NCI-H2171 (cell line): Measurements from ENCODE around the gene OR52W1.
"Not testable (repeated sequence)": the region's sequence is repeated elsewhere in the genome, so short reads cannot be mapped to it uniquely, and the experiment has no call there.

Source experiments
- DNase-seq: peaks from one replicate; lab custom pipeline; 2025; lab: John Stamatoyannopoulos, UW

The OR52W1 gene

DNA sequence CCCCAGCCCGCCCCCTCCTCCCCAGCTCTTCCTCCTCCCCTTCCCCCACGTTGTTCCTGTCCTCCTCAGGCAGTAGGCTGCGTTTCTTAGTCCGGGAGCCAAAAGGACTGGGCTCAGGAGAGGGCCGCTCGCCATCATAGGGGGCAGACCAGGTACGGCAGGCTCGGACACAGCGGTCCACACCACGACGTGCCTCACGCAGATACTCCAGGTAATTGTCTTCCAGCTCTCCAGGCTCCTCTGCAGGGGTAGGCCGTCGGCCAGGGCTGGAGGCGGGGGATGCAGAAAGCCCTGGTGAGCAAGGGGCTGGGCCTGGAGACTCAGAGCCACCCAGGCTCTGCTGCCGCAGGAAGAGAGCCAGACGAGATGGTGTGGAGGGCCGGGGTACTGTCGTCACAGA is 18.7 kb downstream of the OR52W1 start:
- no peak for DNase-seq

GRCh38 chr11:6219359-6219758 is 20.3 kb downstream of the OR52W1 start:
- DNase-seq, result no peak

DNA sequence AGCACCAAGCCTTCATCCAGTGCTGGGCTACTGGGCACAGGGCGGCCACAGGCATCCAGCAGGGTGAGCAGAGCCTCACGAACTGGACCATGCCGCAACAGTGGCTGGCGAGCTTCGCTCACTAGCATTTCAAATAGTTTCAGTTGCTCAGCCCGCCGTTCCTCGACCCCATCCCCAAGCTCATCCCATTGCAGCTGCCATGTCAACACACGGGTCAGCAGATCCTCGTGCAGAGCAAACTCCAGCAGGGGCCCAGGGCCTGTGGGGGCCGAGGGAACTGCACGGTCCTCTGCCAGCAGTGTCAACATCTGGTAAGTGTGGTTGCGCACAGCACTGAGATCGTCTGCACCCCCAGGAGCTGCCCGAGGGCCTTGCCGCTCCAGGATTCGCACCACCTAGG is 24.8 kb downstream of the OR52W1 start:
- no peak for DNase-seq

GRCh38 chr11:6224421-6224820 is 25.4 kb downstream of the OR52W1 start:
- DNase-seq, result no peak

- DNase-seq, result no peak
Measured at GRCh38 chr11:6225024-6225423, 26.0 kb downstream of the OR52W1 start.

- no peak for DNase-seq
Measured at GRCh38 chr11:6225896-6226295, 26.9 kb downstream of the OR52W1 start.

- no peak for DNase-seq
Measured at GRCh38 chr11:6228520-6228919, 29.5 kb downstream of the OR52W1 start.

DNA sequence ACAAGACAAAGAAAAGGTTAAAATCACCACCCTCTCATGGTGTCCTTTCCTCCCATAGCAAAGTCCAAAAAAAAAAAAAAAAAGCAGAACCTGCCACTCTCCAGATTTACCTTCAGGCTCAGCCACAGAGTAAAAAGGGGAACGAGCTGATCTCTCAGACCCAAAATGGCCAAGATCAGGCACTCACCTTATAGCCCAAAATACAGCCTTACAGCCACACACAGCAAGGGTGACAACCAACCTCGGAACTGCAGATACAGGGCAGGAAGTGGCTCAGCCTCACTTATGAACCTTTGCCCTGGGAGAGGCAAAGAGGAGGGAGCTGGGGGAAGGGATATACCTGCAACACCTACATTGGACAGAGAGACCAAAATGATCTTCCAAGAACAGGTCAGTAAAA is 30.9 kb downstream of the OR52W1 start:
- DNase-seq, result no peak

DNA sequence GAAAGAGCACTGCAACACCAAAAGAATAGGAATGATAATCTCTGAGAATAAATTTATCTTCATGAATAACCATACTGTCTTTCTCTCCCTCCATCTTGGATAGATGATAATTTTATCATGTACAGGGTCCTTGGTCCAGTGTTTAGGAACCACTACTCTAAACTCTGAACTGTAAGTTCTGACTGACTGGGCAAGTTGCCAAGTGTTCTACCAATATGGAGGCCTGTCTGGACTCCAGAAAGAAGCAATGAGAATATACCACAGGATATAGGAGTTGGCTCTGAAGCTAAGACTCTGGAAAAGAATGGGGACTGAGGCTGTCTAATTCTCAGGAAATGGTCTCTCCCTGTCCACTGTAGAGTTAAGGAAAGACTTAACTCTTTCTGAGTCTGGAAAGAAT is 33.9 kb downstream of the OR52W1 start:
- DNase-seq, result no peak

GRCh38 chr11:6233984-6234386 is 35.0 kb downstream of the OR52W1 start:
- no peak for DNase-seq

- DNase-seq, result peak; percentile 93
Measured at GRCh38 chr11:6234387-6235107, 35.5 kb downstream of the OR52W1 start, which contains the start of gene FHIP1B. Gene FHIP1B (minus strand): TSS chr11:6234636. CDS start chr11:6224516, 10,120 bp downstream.

DNA sequence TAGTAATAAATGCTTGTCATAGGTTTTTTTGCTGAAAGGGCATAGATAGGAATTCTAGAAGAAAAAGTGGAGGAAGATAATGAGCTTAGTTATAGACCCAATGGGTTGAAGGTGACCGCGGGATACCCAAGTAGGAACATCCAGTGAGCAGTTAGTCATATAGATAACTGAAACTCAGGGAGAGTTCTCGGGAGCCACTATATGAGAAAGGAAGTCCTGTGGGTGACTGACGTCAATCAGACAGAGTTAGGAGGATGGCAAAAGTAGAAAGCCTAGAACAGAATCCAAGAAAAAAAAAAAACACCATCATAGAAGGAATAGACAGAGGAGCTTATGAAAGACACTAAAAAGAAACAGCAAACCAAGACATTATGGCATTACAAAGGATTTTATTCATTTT is 38.2 kb downstream of the OR52W1 start:
- DNase-seq, result no peak

DNA sequence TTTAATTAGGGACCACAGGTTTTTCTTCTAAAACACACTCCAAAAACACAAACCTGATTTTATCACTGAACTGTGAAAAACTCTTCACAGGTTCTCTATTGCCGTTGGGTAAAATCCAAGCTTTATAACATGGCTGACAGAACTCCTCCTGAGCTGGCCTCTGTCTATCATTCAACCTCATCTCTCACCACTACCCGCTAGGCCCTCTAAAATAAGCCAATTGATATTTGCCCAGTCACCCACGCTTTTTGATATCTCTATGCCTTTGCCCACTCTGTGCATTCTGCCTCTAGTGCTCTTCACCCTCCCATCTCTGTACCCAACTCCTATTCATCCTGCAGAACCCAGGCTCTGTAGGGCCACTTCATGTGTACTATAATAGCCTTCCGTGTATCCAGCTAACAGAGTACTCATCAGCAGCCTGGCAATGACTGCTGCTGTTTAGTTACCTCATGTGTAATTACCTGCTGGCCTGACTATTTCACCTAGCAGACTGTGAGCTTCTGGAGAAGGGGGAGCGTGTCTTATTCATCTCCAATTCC is 38.8 kb downstream of the OR52W1 start:
- no peak for DNase-seq

DNA sequence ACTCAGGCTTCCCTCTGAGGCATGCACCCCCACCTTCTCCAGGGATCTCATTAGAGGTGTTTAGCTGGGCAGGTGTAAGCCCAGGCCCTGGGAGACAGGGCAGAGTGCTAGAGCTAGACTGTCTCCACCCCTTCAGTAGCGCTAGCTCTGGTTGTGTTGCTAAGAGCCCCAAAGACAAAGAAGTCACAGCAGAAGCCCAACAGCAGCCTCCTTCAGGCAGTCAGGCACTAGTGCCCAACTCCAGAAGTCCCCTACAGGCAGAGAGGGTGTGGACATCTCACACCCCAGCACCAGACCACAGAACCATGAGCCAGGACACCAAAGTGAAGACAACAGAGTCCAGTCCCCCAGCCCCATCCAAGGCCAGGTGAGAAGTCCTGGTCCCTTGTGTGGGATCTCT is 39.9 kb downstream of the OR52W1 start, which contains the start of gene CNGA4:
Gene CNGA4, plus strand, starts transcription at position 188 of the 400 bp plus-strand sequence. Its CDS starts 118 bp downstream, at position 306.
- DNase-seq, result no peak

- no peak for DNase-seq
Measured at GRCh38 chr11:6240139-6240538, 41.1 kb downstream of the OR52W1 start.

DNA sequence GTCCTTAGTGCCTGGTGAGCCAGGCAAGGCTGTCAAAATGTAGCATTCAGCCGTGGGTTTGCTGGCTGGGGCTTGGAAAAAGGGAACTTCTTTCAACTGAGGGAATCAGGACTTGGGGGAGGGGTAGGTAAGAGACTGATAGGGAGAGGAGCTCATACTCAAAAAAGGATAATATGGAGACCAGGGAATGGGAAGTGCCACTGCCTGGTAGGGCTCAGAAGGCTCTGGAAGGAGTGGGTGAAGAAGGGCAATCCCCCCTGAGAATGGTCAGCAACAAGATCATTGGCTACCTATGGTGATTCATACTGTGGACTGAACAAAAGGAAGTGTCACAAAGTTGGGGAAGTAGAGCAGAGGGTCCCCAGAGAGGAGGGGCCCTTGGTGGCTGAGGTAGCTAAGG is 41.8 kb downstream of the OR52W1 start:
- DNase-seq, result no peak

GRCh38 chr11:6241316-6241715 is 42.3 kb downstream of the OR52W1 start:
- no peak for DNase-seq

- DNase-seq, result no peak
Measured at GRCh38 chr11:6245536-6245935, 46.5 kb downstream of the OR52W1 start.

- DNase-seq, result no peak
Measured at GRCh38 chr11:6248248-6248647, 49.2 kb downstream of the OR52W1 start.

DNA sequence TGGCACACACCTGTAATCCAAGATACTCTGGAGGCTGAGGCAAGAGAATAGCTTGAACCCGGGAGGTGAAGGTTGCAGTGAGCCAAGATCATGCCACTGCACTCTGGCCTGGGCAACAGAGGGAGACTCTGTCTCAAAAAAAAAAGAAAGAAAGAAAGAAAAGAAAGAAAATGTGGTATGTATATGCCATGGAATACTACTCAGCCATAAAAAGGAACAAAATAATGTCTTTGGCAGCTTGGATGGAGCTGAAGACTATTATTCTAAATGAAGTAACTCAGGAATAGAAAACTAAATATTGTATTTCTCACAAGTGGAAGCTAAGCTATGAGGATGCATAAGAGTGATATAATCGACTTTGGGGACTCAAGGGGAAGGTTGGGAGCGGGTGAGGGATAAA is 49.9 kb downstream of the OR52W1 start:
- not testable (repeated sequence) for DNase-seq
